Mammary microvascular endothelial cell (primary cell): ENCODE measurements around the gene C17orf50. TPM values are rescaled to one million over a fixed set of nuclear protein-coding genes. Genes with fewer than 3 reads are reported as not detected.

Source experiments
- total RNA-seq: library from RNA; depleted of rRNA; stranded (reverse); fragments of >200 nt; gene quantifications from 2 replicates; pipeline ENCODE4 v1.2.3, GENCODE V29; 2015

Gene C17orf50
- not detected in 2 replicates for total RNA-seq

GRCh38 chr17:35760587-35760986 is at the start of gene C17orf50:
Gene C17orf50, plus strand, starts transcription at chr17:35760887. Its CDS starts 55 bp downstream, at chr17:35760942.

GRCh38 chr17:35731239-35731916 is 29.3 kb upstream of the C17orf50 start, which contains the start of gene RASL10B:
Gene RASL10B, plus strand, starts transcription at chr17:35731639. Its CDS starts 3,546 bp downstream, at chr17:35735185.

GRCh38 chr17:35752945-35753764 is 7.5 kb upstream of the C17orf50 start, which contains the start of gene GAS2L2:
Gene GAS2L2, minus strand, starts transcription at chr17:35753239. Its CDS starts 389 bp downstream, at chr17:35752850.

GRCh38 chr17:35795007-35795870 is 34.6 kb downstream of the C17orf50 start, which contains the start of gene MMP28:
Gene MMP28, minus strand, starts transcription at chr17:35795641. Its CDS starts 264 bp downstream, at chr17:35795377.

GRCh38 chr17:35808962-35809854 is 48.5 kb downstream of the C17orf50 start, which contains the start of gene TAF15:
Gene TAF15, plus strand, starts transcription at chr17:35809484. Its CDS starts 86 bp downstream, at chr17:35809570.

Other genes starting within 250 kb of the C17orf50 start
- under 0.01 TPM in 1 of 2 replicates, not detected in the other for gene SLFN12L, start 223.2 kb upstream of the C17orf50 start, total RNA-seq
- not detected in 2 replicates for gene SLFN14, start 200.1 kb upstream of the C17orf50 start, total RNA-seq
- gene PEX12, start 182.3 kb upstream of the C17orf50 start, total RNA-seq = 4.0 and 5.8 TPM in 2 replicates
- 92.9 and 105 TPM in 2 replicates for gene AP2B1, start 173.6 kb upstream of the C17orf50 start, total RNA-seq
- gene RASL10B, start 29.2 kb upstream of the C17orf50 start, total RNA-seq = 0.07 TPM in 1 of 2 replicates, not detected in the other
- gene GAS2L2, start 7.6 kb upstream of the C17orf50 start, total RNA-seq = not detected in 2 replicates
- 0.07 and 0.44 TPM in 2 replicates for gene MMP28, start 34.8 kb downstream of the C17orf50 start, total RNA-seq
- 21.8 and 28.8 TPM in 2 replicates for gene TAF15, start 48.6 kb downstream of the C17orf50 start, total RNA-seq
- not detected in 2 replicates for gene HEATR9, start 108.0 kb downstream of the C17orf50 start, total RNA-seq
- gene CCL5, start 119.5 kb downstream of the C17orf50 start, total RNA-seq = 4.7 and 5.0 TPM in 2 replicates
- gene RDM1, start 169.9 kb downstream of the C17orf50 start, total RNA-seq = 0.20 and 0.80 TPM in 2 replicates
- not detected in 2 replicates for gene LYZL6, start 182.8 kb downstream of the C17orf50 start, total RNA-seq
- not detected in 2 replicates for gene CCL16, start 220.6 kb downstream of the C17orf50 start, total RNA-seq
- 0.80 and 4.8 TPM in 2 replicates for gene CCL14, start 225.8 kb downstream of the C17orf50 start, total RNA-seq
- not detected in 2 replicates for gene CCL15, start 240.7 kb downstream of the C17orf50 start, total RNA-seq